ENCODE results near the gene TMEM150C.

TMEM150C gene

GRCh38 chr4:82561786-82562563 is at the start of gene TMEM150C:
Gene TMEM150C, minus strand, starts transcription at chr4:82561988. Its CDS starts 57,331 bp downstream, at chr4:82504657.
- in situ Hi-C loops (cut with MboI; ENCODE audit: low sequenced_read_pairs) = no loop called here

GRCh38 chr4:82611527-82611926 is 49.7 kb upstream of the TMEM150C start:
- in situ Hi-C loops (cut with MboI; ENCODE audit: low sequenced_read_pairs) = no loop called here

GRCh38 chr4:82610041-82610440 is 48.3 kb upstream of the TMEM150C start:
- in situ Hi-C loops (cut with MboI; ENCODE audit: low sequenced_read_pairs) = no loop called here

GRCh38 chr4:82606622-82607021 is 44.8 kb upstream of the TMEM150C start:
- in situ Hi-C loops (cut with MboI; ENCODE audit: low sequenced_read_pairs) = no loop called here

- in situ Hi-C loops (cut with MboI; ENCODE audit: low sequenced_read_pairs) = no loop called here
Observed at GRCh38 chr4:82604522-82604921, 42.7 kb upstream of the TMEM150C start.

GRCh38 chr4:82601242-82602015 is 39.6 kb upstream of the TMEM150C start:
- in situ Hi-C loops (cut with MboI; ENCODE audit: low sequenced_read_pairs) = no loop called here

- in situ Hi-C loops (cut with MboI; ENCODE audit: low sequenced_read_pairs) = no loop called here
Observed at GRCh38 chr4:82599336-82599735, 37.5 kb upstream of the TMEM150C start.

GRCh38 chr4:82594456-82594855 is 32.7 kb upstream of the TMEM150C start:
- in situ Hi-C loops (cut with MboI; ENCODE audit: low sequenced_read_pairs) = no loop called here

GRCh38 chr4:82593411-82593810 is 31.6 kb upstream of the TMEM150C start:
- in situ Hi-C loops (cut with MboI; ENCODE audit: low sequenced_read_pairs) = no loop called here

GRCh38 chr4:82592639-82593038 is 30.9 kb upstream of the TMEM150C start:
- in situ Hi-C loops (cut with MboI; ENCODE audit: low sequenced_read_pairs) = no loop called here

GRCh38 chr4:82591592-82591991 is 29.8 kb upstream of the TMEM150C start:
- in situ Hi-C loops (cut with MboI; ENCODE audit: low sequenced_read_pairs) = no loop called here

- in situ Hi-C loops (cut with MboI; ENCODE audit: low sequenced_read_pairs) = no loop called here
Observed at GRCh38 chr4:82589756-82590155, 28.0 kb upstream of the TMEM150C start.

- in situ Hi-C loops (cut with MboI; ENCODE audit: low sequenced_read_pairs) = no loop called here
Observed at GRCh38 chr4:82588771-82589270, 27.0 kb upstream of the TMEM150C start.

- in situ Hi-C loops (cut with MboI; ENCODE audit: low sequenced_read_pairs) = no loop called here
Observed at GRCh38 chr4:82587826-82588540, 26.2 kb upstream of the TMEM150C start.

GRCh38 chr4:82585690-82586435 is 24.1 kb upstream of the TMEM150C start:
- in situ Hi-C loops (cut with MboI; ENCODE audit: low sequenced_read_pairs) = no loop called here

GRCh38 chr4:82584931-82585330 is 23.1 kb upstream of the TMEM150C start:
- in situ Hi-C loops (cut with MboI; ENCODE audit: low sequenced_read_pairs) = no loop called here

- in situ Hi-C loops (cut with MboI; ENCODE audit: low sequenced_read_pairs) = no loop called here
Observed at GRCh38 chr4:82583897-82584587, 22.3 kb upstream of the TMEM150C start.

GRCh38 chr4:82579932-82580331 is 18.1 kb upstream of the TMEM150C start:
- in situ Hi-C loops (cut with MboI; ENCODE audit: low sequenced_read_pairs) = no loop called here

- in situ Hi-C loops (cut with MboI; ENCODE audit: low sequenced_read_pairs) = no loop called here
Observed at GRCh38 chr4:82578935-82579334, 17.1 kb upstream of the TMEM150C start.

- in situ Hi-C loops (cut with MboI; ENCODE audit: low sequenced_read_pairs) = no loop called here
Observed at GRCh38 chr4:82577451-82577850, 15.7 kb upstream of the TMEM150C start.

Measured in HL-60/S4 treated with retinoic acid at 250 ng/mL for 4 days and 3 days (cell line).